ENCODE measurements around the gene PEX3.
A peak's percentile ranks its signal among the peaks of the same experiment; 100 is the strongest.

PEX3 gene

DNA sequence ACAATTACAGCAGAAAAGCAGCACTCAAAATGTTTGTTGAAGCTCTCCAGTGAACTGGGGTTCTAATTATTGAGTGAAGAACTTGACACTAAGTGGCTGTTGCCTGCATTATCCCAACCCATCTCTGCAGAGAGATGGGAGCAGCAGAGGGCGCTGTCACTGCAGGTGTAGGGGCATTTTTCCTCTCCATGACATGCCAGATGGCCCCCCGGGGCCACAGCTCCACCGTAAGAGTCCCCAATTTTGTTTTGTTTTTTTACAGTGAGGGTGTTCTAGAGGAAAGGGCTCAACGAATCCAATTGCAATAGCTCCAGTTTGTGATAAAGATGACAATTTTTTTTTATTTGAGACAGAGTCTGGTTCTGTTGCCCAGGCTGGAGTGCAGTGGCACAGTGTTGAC is 62.8 kb downstream of the PEX3 start:
- Histone ChIP-seq H4K20me1 (ENCODE audit: insufficient read depth, low read length) (no peaks in the 10 kb centered on the region), H3K27ac (ENCODE audit: low read length) (no peak overlapping the region), H3K9me3 (replicated peaks; ENCODE audit: insufficient read depth, low read length) (no peaks in the 10 kb centered on the region), H3K9me2 (replicated peaks; ENCODE audit: insufficient read depth, low read length) (no peaks in the 10 kb centered on the region), H2AFZ (ENCODE audit: low read length) (no peak overlapping the region), H3K9ac (ENCODE audit: low read length) (no peak overlapping the region), H3K36me3 (replicated peaks; ENCODE audit: insufficient read depth, low read length) (no peaks in the 10 kb centered on the region), H3K4me2 (ENCODE audit: low read depth, low read length) (no peak overlapping the region), H3K4me1 (ENCODE audit: low read length) (peaks cover 5% of the 10 kb centered on the region; the same call in 1 of the 2 replicates), H3F3A (ENCODE audit: insufficient read depth, low read length) (no peaks in the 10 kb centered on the region), H3K4me3 (ENCODE audit: low read length) (no peak overlapping the region), H3K27me3 (replicated peaks; ENCODE audit: insufficient read depth, low read length) (no peaks in the 10 kb centered on the region), H3K79me2 (ENCODE audit: low read length) (peaks cover 4% of the 10 kb centered on the region; the same call in 1 of the 2 replicates)
- no peak for TF ChIP-seq EZH2phosphoT487 (IDR thresholded peaks at IDR 0.05; ENCODE audit: low read length)
- peak; percentile 44 for TF ChIP-seq CTCF (IDR thresholded peaks at IDR 0.05; ENCODE audit: low read length)
- no peak for DNase-seq

GRCh38 chr6:143515061-143515760 is 64.6 kb downstream of the PEX3 start:
- H3F3A ChIP-seq (ENCODE audit: insufficient read depth, low read length), result no peaks in the 10 kb centered on the region
- no peak for DNase-seq

DNA sequence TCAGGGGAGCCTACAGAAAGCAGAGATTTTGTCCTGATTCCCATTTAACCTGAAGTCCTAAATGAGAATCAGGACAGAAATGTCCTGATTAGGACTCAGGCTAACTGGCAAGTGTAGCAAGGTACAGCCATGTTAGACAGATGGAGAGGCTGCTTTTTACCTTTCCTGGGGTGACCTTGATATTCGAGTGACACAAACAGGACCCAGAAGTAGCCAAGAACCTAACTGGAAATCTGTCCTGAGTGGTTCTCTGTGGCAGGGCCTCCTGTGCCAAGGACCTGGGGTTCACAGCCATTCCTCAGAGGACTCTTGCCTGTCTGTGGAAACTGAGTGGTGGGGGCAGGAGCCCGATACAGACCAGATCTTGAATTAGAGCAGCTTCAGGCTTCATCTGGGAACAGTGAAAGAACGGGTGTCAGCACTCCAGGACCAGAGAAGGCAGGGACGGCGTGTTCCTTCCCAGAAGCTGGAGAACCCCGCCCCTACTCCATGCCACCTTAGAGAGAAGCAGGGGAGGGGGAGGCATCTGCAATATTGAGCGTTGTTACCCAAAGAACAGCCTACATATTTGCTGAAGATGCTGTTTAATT is 65.3 kb downstream of the PEX3 start:
- TF ChIP-seq CTCF (IDR thresholded peaks at IDR 0.05; ENCODE audit: low read length) (no peak), EZH2 (optimal IDR thresholded peaks at IDR 0.05; ENCODE audit: low read depth, low read length) (no peak), EZH2phosphoT487 (IDR thresholded peaks at IDR 0.05; ENCODE audit: low read length) (no peak)
- Histone ChIP-seq H3K36me3 (replicated peaks; ENCODE audit: insufficient read depth, low read length) (no peaks in the 10 kb centered on the region), H3K4me3 (ENCODE audit: low read length) (no peak overlapping the region), H4K20me1 (ENCODE audit: insufficient read depth, low read length) (no peaks in the 10 kb centered on the region), H3K9me2 (replicated peaks; ENCODE audit: insufficient read depth, low read length) (no peaks in the 10 kb centered on the region), H2AFZ (ENCODE audit: low read length) (no peak overlapping the region), H3K27ac (ENCODE audit: low read length) (no peak overlapping the region), H3K27me3 (replicated peaks; ENCODE audit: insufficient read depth, low read length) (no peaks in the 10 kb centered on the region), H3K9ac (ENCODE audit: low read length) (no peak overlapping the region), H3K4me2 (ENCODE audit: low read depth, low read length) (no peak overlapping the region), H3F3A (ENCODE audit: insufficient read depth, low read length) (no peaks in the 10 kb centered on the region), H3K79me2 (ENCODE audit: low read length) (peaks cover 2% of the 10 kb centered on the region; the same call in 1 of the 2 replicates), H3K4me1 (ENCODE audit: low read length) (peaks cover 5% of the 10 kb centered on the region; the same call in 1 of the 2 replicates), H3K9me3 (replicated peaks; ENCODE audit: insufficient read depth, low read length) (no peaks in the 10 kb centered on the region)
- DNase-seq, result no peak

More at GRCh38 chr6:143515061-143515760, 64.6 kb downstream of the PEX3 start:
- Histone ChIP-seq H3K9me3 (replicated peaks; ENCODE audit: insufficient read depth, low read length) (no peaks in the 10 kb centered on the region), H3K36me3 (replicated peaks; ENCODE audit: insufficient read depth, low read length) (no peaks in the 10 kb centered on the region), H3K4me3 (ENCODE audit: low read length) (no peak overlapping the region), H3K4me2 (ENCODE audit: low read depth, low read length) (no peak overlapping the region), H3K79me2 (ENCODE audit: low read length) (peaks cover 4% of the 10 kb centered on the region; the same call in 1 of the 2 replicates), H3K9me2 (replicated peaks; ENCODE audit: insufficient read depth, low read length) (no peaks in the 10 kb centered on the region), H2AFZ (ENCODE audit: low read length) (no peak overlapping the region), H4K20me1 (ENCODE audit: insufficient read depth, low read length) (no peaks in the 10 kb centered on the region), H3K27ac (ENCODE audit: low read length) (no peak overlapping the region), H3K4me1 (ENCODE audit: low read length) (peaks cover 5% of the 10 kb centered on the region; the same call in 1 of the 2 replicates), H3K9ac (ENCODE audit: low read length) (no peak overlapping the region), H3K27me3 (replicated peaks; ENCODE audit: insufficient read depth, low read length) (no peaks in the 10 kb centered on the region)
- no peak for TF ChIP-seq EZH2 (optimal IDR thresholded peaks at IDR 0.05; ENCODE audit: low read depth, low read length)
- no peak for TF ChIP-seq CTCF (IDR thresholded peaks at IDR 0.05; ENCODE audit: low read length)
- TF ChIP-seq EZH2phosphoT487 (IDR thresholded peaks at IDR 0.05; ENCODE audit: low read length), result no peak

Data from MM.1S (cell line).